H7 (cell line): Measurements from ENCODE around the gene ADARB2. TPM values are rescaled to one million over a fixed set of nuclear protein-coding genes. Genes with fewer than 3 reads are reported as not detected.
A peak's percentile ranks its signal among the peaks of the same experiment; 100 is the strongest.

Source experiments
- DNase-seq: peaks from one replicate; pipeline ENCODE4 v3.0.0; 2012
- H3K27me3 ChIP-seq: 2 replicates; pipeline ENCODE4 v1.6.0; 2011; ENCODE audit warnings: mild to moderate bottlenecking, low read length; ENCODE audit not compliant: control insufficient read depth, insufficient read depth
- H3K36me3 ChIP-seq: replicated peaks from 2 replicates; pipeline ENCODE4 v1.5.1; 2011; ENCODE audit warnings: low read length; ENCODE audit not compliant: control insufficient read depth, insufficient read depth
- H3K4me3 ChIP-seq: 2 replicates; pipeline ENCODE4 v1.5.1; 2011; ENCODE audit warnings: low read depth, mild to moderate bottlenecking, control low read depth, low read length, moderate library complexity; ENCODE audit not compliant: insufficient read depth
- total RNA-seq: library from RNA; depleted of rRNA; stranded (reverse); fragments of >200 nt; shearing (Covaris generic); gene quantifications from 2 replicates; pipeline ENCODE4 v1.2.3, GENCODE V29; 2014

The ADARB2 gene
- total RNA-seq, 1 experiment from 2014 or later = 1.5 TPM

- DNase-seq = no peak
- no peaks in the 10 kb centered on the region for H3K36me3 ChIP-seq
- H3K4me3 ChIP-seq = no peak overlapping the region
- no peaks in the 10 kb centered on the region for H3K27me3 ChIP-seq
These were observed 596.1 kb downstream of the ADARB2 start for GRCh38 chr10:1141261-1141660.

- H3K36me3 ChIP-seq = no peaks in the 10 kb centered on the region
- no peak overlapping the region for H3K4me3 ChIP-seq
- DNase-seq = no peak
- no peaks in the 10 kb centered on the region for H3K27me3 ChIP-seq
These were observed 598.8 kb downstream of the ADARB2 start for GRCh38 chr10:1138529-1138928.

- Histone ChIP-seq H3K27me3 (no peaks in the 10 kb centered on the region), H3K36me3 (no peaks in the 10 kb centered on the region), H3K4me3 (no peak overlapping the region)
- DNase-seq = peak; percentile 18
These were observed 599.7 kb downstream of the ADARB2 start for GRCh38 chr10:1137499-1138163.

GRCh38 chr10:1136268-1136667 lies 601.1 kb downstream of the ADARB2 start:
- no peaks in the 10 kb centered on the region for H3K27me3 ChIP-seq
- peaks cover 1% of the 10 kb centered on the region; the same call in 1 of the 2 replicates for H3K36me3 ChIP-seq
- no peak overlapping the region for H3K4me3 ChIP-seq

GRCh38 chr10:1134156-1134555 lies 603.2 kb downstream of the ADARB2 start:
- Histone ChIP-seq H3K4me3 (no peak overlapping the region), H3K27me3 (no peaks in the 10 kb centered on the region), H3K36me3 (peaks cover 6% of the 10 kb centered on the region)
- DNase-seq = peak; percentile 10

More at GRCh38 chr10:1136268-1136667, 601.1 kb downstream of the ADARB2 start:
- DNase-seq = no peak

- peak; percentile 11 for DNase-seq
- Histone ChIP-seq H3K4me3 (no peak overlapping the region), H3K27me3 (no peaks in the 10 kb centered on the region), H3K36me3 (peaks cover 9% of the 10 kb centered on the region)
These were observed 603.8 kb downstream of the ADARB2 start for GRCh38 chr10:1133495-1134045.

- no peak overlapping the region for H3K4me3 ChIP-seq
- no peaks in the 10 kb centered on the region for H3K27me3 ChIP-seq
- peaks cover 9% of the 10 kb centered on the region for H3K36me3 ChIP-seq
- DNase-seq = peak; percentile 26
These were observed 604.7 kb downstream of the ADARB2 start for GRCh38 chr10:1132584-1132983.

GRCh38 chr10:1130995-1131790 lies 606.1 kb downstream of the ADARB2 start:
- Histone ChIP-seq H3K36me3 (peaks cover 9% of the 10 kb centered on the region), H3K27me3 (no peaks in the 10 kb centered on the region), H3K4me3 (no peak overlapping the region)
- peak; percentile 23 for DNase-seq

- peak; percentile 27 for DNase-seq
- no peaks in the 10 kb centered on the region for H3K27me3 ChIP-seq
- no peak overlapping the region for H3K4me3 ChIP-seq
- H3K36me3 ChIP-seq = peaks cover 9% of the 10 kb centered on the region
These were observed 607.1 kb downstream of the ADARB2 start for GRCh38 chr10:1130226-1130625.

GRCh38 chr10:1128649-1129048 lies 608.7 kb downstream of the ADARB2 start:
- Histone ChIP-seq H3K4me3 (no peak overlapping the region), H3K27me3 (no peaks in the 10 kb centered on the region), H3K36me3 (peaks cover 9% of the 10 kb centered on the region)
- DNase-seq = peak; percentile 16

- Histone ChIP-seq H3K36me3 (peaks cover 9% of the 10 kb centered on the region), H3K27me3 (no peaks in the 10 kb centered on the region), H3K4me3 (no peak overlapping the region)
- DNase-seq = peak; percentile 7
These were observed 609.2 kb downstream of the ADARB2 start for GRCh38 chr10:1128115-1128514.

GRCh38 chr10:1127629-1128028 lies 609.7 kb downstream of the ADARB2 start:
- peak; percentile 45 for DNase-seq
- Histone ChIP-seq H3K27me3 (no peaks in the 10 kb centered on the region), H3K36me3 (peaks cover 9% of the 10 kb centered on the region), H3K4me3 (no peak overlapping the region)
